SK-N-MC (cell line): ENCODE results near the gene DLG2.

Experiments
- EZH2 ChIP-seq: fragments of 200-600 bp; sonication (generic); IDR thresholded peaks from one replicate; pipeline ENCODE4 v1.6.1; 2017; ENCODE audit warnings: antibody characterized with exemption
- FOXP2 ChIP-seq: optimal IDR thresholded peaks from 2 replicates; pipeline ENCODE3; 2011; ENCODE audit warnings: mild to moderate bottlenecking, moderate library complexity; ENCODE audit not compliant: insufficient read depth; ENCODE audit errors: extremely low read length, control extremely low read depth
- POLR2AphosphoS5 ChIP-seq: IDR thresholded peaks from 2 replicates; pipeline ENCODE4 v1.6.1; 2012; ENCODE audit warnings: mild to moderate bottlenecking, low read depth, low read length, borderline replicate concordance

DNA sequence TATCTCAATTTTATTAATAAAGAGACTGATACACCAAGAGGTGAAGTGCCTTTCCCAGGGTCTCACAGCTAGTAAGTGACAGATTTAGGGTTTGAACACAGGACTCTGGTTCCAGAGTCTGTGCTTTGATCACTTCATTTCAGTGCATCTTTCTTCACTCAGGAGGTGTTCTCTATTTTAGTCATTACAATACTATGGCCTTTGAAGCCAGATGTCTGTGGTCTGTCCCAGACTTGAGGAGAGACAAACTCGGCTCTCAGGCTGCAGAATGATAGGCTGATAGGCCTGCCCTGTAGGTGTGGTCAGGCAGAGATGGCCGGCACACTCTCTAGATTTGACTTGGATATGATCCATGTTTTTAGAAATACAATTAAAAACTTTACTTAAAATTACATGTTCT is 1862.5 kb downstream of the DLG2 start:
- TF ChIP-seq EZH2 (no peak), POLR2AphosphoS5 (no peak), FOXP2 (no peak)
